Astrocyte (in vitro differentiated cells and primary cell): Measurements from ENCODE around the gene PCSK7. TPM values are rescaled to one million over a fixed set of nuclear protein-coding genes. Genes with fewer than 3 reads are reported as not detected.

Source experiments
- DNase-seq: peaks from one replicate; pipeline ENCODE4 v3.0.0-alpha.2; 2010; ENCODE audit warnings: low read depth
- FAIRE-seq: peaks from 2 replicates; lab custom pipeline; 2011; peaks lifted over from hg19 to GRCh38; lab: Jason Lieb, UNC
- H2AFZ ChIP-seq: 2 replicates; pipeline ENCODE4 v1.6.0; 2012; ENCODE audit warnings: low read depth, low read length, inconsistent platforms
- H3K27ac ChIP-seq: 2 replicates; pipeline ENCODE4 v1.5.1; 2011; ENCODE audit warnings: low read depth, low read length, inconsistent platforms
- H3K27me3 ChIP-seq: 2 replicates; pipeline ENCODE4 v1.6.0; 2011; ENCODE audit warnings: low read length, inconsistent platforms; ENCODE audit not compliant: insufficient read depth
- H3K36me3 ChIP-seq: 2 replicates; pipeline ENCODE4 v1.5.1; 2011; ENCODE audit warnings: low read length, inconsistent platforms; ENCODE audit not compliant: insufficient read depth
- H3K4me1 ChIP-seq: 2 replicates; pipeline ENCODE4 v1.5.1; 2011; ENCODE audit warnings: low read length, inconsistent platforms; ENCODE audit not compliant: insufficient read depth
- H3K4me2 ChIP-seq: 2 replicates; pipeline ENCODE4 v1.6.0; 2012; ENCODE audit warnings: low read length, inconsistent platforms
- H3K4me3 ChIP-seq: 2 replicates; pipeline ENCODE4 v1.5.1; 2011; ENCODE audit warnings: low read depth, mild to moderate bottlenecking, low read length, inconsistent platforms; ENCODE audit not compliant: insufficient read depth
- H3K79me2 ChIP-seq: 2 replicates; pipeline ENCODE4 v1.6.0; 2012; ENCODE audit warnings: mild to moderate bottlenecking, low read length, inconsistent platforms; ENCODE audit not compliant: insufficient read depth
- H3K9ac ChIP-seq: 2 replicates; pipeline ENCODE4 v1.6.0; 2012; ENCODE audit warnings: mild to moderate bottlenecking, low read length, inconsistent platforms
- H3K9me3 ChIP-seq: 2 replicates; pipeline ENCODE4 v1.5.1; 2012; ENCODE audit warnings: low read depth, mild to moderate bottlenecking, low read length, inconsistent platforms; ENCODE audit not compliant: insufficient read depth
- H4K20me1 ChIP-seq: 2 replicates; pipeline ENCODE4 v1.6.0; 2012; ENCODE audit warnings: low read length, inconsistent platforms; ENCODE audit not compliant: insufficient read depth
- H3K27ac Mint-ChIP-seq: one replicate; pipeline ENCODE4 v1.8.0; 2021; ENCODE audit warnings: mild to moderate bottlenecking, mixed read lengths; ENCODE audit not compliant: unreplicated experiment
- H3K27me3 Mint-ChIP-seq: one replicate; pipeline ENCODE4 v1.8.0; 2021; ENCODE audit warnings: low read depth, mixed read lengths; ENCODE audit not compliant: unreplicated experiment
- H3K36me3 Mint-ChIP-seq: one replicate; pipeline ENCODE4 v1.8.0; 2021; ENCODE audit warnings: low read depth, mixed read lengths; ENCODE audit not compliant: unreplicated experiment
- H3K4me1 Mint-ChIP-seq: one replicate; pipeline ENCODE4 v1.8.0; 2021; ENCODE audit warnings: low read depth, mixed read lengths; ENCODE audit not compliant: unreplicated experiment
- H3K4me3 Mint-ChIP-seq: one replicate; pipeline ENCODE4 v1.8.0; 2021; ENCODE audit warnings: mild to moderate bottlenecking, moderate library complexity, mixed read lengths; ENCODE audit not compliant: unreplicated experiment
- H3K9me3 Mint-ChIP-seq: one replicate; pipeline ENCODE4 v1.8.0; 2021; ENCODE audit warnings: mild to moderate bottlenecking, mixed read lengths; ENCODE audit not compliant: unreplicated experiment
- EZH2 ChIP-seq: IDR thresholded peaks from 2 replicates; pipeline ENCODE4 v1.6.1; 2012; ENCODE audit warnings: mild to moderate bottlenecking, low read length, inconsistent platforms; ENCODE audit not compliant: insufficient read depth
- total RNA-seq: library from RNA; stranded (reverse); gene quantifications from 2 replicates; pipeline ENCODE4 v1.2.1, GENCODE V29; 2021
- TF ChIP-seq, protein P1 (sequence below): IDR thresholded peaks from 2 replicates; pipeline ENCODE4 v1.5.1; 2011; ENCODE audit warnings: low read depth, mild to moderate bottlenecking, inconsistent platforms, low read length, moderate library complexity; ENCODE audit not compliant: insufficient read depth

The PCSK7 gene
- total RNA-seq, 1 donor from 2014 or later = 43.6 TPM

- no peak overlapping the region for H3K4me3 ChIP-seq
- no peak overlapping the region for H3K27ac Mint-ChIP-seq
- H4K20me1 ChIP-seq = peaks cover 4% of the 10 kb centered on the region
- no peaks in the 10 kb centered on the region for H3K79me2 ChIP-seq
- DNase-seq (no peak), FAIRE-seq (no peak)
- TF ChIP-seq, protein P1, sequence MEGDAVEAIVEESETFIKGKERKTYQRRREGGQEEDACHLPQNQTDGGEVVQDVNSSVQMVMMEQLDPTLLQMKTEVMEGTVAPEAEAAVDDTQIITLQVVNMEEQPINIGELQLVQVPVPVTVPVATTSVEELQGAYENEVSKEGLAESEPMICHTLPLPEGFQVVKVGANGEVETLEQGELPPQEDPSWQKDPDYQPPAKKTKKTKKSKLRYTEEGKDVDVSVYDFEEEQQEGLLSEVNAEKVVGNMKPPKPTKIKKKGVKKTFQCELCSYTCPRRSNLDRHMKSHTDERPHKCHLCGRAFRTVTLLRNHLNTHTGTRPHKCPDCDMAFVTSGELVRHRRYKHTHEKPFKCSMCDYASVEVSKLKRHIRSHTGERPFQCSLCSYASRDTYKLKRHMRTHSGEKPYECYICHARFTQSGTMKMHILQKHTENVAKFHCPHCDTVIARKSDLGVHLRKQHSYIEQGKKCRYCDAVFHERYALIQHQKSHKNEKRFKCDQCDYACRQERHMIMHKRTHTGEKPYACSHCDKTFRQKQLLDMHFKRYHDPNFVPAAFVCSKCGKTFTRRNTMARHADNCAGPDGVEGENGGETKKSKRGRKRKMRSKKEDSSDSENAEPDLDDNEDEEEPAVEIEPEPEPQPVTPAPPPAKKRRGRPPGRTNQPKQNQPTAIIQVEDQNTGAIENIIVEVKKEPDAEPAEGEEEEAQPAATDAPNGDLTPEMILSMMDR = no peak
- TF ChIP-seq EZH2 = no peak
- peaks cover 1% of the 10 kb centered on the region for H3K9me3 Mint-ChIP-seq
- H3K4me1 Mint-ChIP-seq = peaks cover 21% of the 10 kb centered on the region
- H3K9me3 ChIP-seq = no peaks in the 10 kb centered on the region
- peaks cover 32% of the 10 kb centered on the region for H3K4me1 ChIP-seq
- no peak overlapping the region for H3K4me2 ChIP-seq
- H3K36me3 Mint-ChIP-seq = peaks cover 32% of the 10 kb centered on the region
- peaks cover 47% of the 10 kb centered on the region for H3K36me3 ChIP-seq
- H3K27me3 Mint-ChIP-seq = no peaks in the 10 kb centered on the region
- no peak overlapping the region for H2AFZ ChIP-seq
- no peak overlapping the region for H3K9ac ChIP-seq
- H3K27me3 ChIP-seq = no peaks in the 10 kb centered on the region
- no peak overlapping the region for H3K4me3 Mint-ChIP-seq
- H3K27ac ChIP-seq = no peak overlapping the region
These were observed 11.3 kb downstream of the PCSK7 start for GRCh38 chr11:117220568-117220967.

GRCh38 chr11:117219995-117220394 lies 11.9 kb downstream of the PCSK7 start:
- H3K9me3 ChIP-seq = no peaks in the 10 kb centered on the region
- no peak overlapping the region for H3K27ac ChIP-seq
- no peak overlapping the region for H3K4me3 ChIP-seq
- H3K79me2 ChIP-seq = no peaks in the 10 kb centered on the region
- H3K36me3 ChIP-seq = peaks cover 46% of the 10 kb centered on the region
- peaks cover 32% of the 10 kb centered on the region for H3K4me1 ChIP-seq
- FAIRE-seq (no peak), DNase-seq (no peak)
- H3K9ac ChIP-seq = no peak overlapping the region
- Mint-ChIP-seq H3K9me3 (peaks cover 1% of the 10 kb centered on the region), H3K4me1 (peaks cover 21% of the 10 kb centered on the region), H3K4me3 (no peak overlapping the region), H3K27ac (no peak overlapping the region), H3K36me3 (peaks cover 32% of the 10 kb centered on the region), H3K27me3 (no peaks in the 10 kb centered on the region)
- H2AFZ ChIP-seq = no peak overlapping the region
- peaks cover 4% of the 10 kb centered on the region for H4K20me1 ChIP-seq
- TF ChIP-seq, protein P1 = no peak
- no peak for TF ChIP-seq EZH2
- H3K27me3 ChIP-seq = no peaks in the 10 kb centered on the region
- H3K4me2 ChIP-seq = no peak overlapping the region

DNA sequence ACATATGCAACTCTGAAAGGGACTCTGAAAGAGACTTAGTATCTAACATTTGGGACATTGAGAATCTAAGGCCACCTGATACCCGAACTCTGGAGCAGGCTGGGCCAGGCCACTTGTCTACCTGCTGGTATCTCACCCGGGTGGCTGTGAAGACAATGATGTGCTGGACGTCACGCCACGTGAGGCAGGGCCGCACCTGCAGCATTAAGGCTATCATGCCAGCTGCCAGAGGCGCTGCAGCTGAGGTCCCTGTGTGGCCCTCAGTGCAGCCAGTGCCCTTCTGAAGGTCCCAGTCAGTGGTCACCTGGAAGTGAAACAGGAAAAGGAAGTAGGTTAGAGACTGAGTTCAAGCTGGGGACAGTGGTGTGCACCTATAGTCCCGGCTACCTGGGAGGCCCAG lies 12.4 kb downstream of the PCSK7 start:
- Mint-ChIP-seq H3K36me3 (peaks cover 32% of the 10 kb centered on the region), H3K4me3 (no peak overlapping the region), H3K27me3 (no peaks in the 10 kb centered on the region), H3K4me1 (peaks cover 21% of the 10 kb centered on the region), H3K9me3 (peaks cover 1% of the 10 kb centered on the region), H3K27ac (no peak overlapping the region)
- Histone ChIP-seq H3K27ac (no peak overlapping the region), H3K79me2 (no peaks in the 10 kb centered on the region), H3K9me3 (no peaks in the 10 kb centered on the region), H3K27me3 (no peaks in the 10 kb centered on the region), H3K4me1 (peaks cover 32% of the 10 kb centered on the region), H4K20me1 (peaks cover 1% of the 10 kb centered on the region), H3K36me3 (peaks cover 51% of the 10 kb centered on the region), H3K4me3 (no peak overlapping the region), H3K4me2 (no peak overlapping the region), H3K9ac (no peak overlapping the region), H2AFZ (no peak overlapping the region)
- FAIRE-seq = no peak
- TF ChIP-seq EZH2 = no peak
- no peak for DNase-seq
